GM21529 (cell line): ENCODE measurements around the gene NKAIN1.
"Not testable (repeated sequence)": the region's sequence is repeated elsewhere in the genome, so short reads cannot be mapped to it uniquely, and the experiment has no call there.

Source experiments
- ATAC-seq: cut with Tn5 transposase; IDR thresholded peaks from one replicate; pipeline ENCODE4 v1.9.1; 2021; ENCODE audit not compliant: unreplicated experiment

NKAIN1 gene

DNA sequence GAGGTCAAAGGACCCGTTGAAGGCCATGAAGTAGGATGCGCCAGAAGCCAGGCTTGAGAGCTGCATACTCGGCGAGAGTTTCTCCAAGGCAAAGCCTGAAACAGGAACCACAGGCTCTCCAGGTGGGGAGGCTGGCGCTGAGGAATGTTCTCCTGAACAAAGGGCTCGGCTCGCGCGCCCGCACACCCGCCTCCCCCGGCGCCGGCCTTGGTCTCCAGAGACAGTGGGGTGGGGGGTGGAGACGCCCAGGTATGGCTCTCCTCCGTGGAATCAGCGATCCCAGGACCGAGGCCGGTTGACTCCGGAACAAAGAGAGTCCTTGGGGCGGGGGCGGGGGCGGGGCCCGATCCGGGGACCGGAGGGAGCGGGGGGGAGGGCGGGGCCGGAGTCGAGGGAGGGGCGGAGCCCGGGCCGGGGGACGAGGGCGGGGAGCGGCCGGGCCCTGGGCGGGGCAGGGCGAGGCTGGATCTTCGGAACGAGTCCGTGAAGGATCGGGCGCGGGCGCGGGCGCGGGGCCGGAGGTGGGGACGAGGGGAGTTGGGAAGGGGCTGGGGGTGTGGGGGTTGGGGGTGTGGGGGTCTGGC, 85.0 kb downstream of the NKAIN1 start:
- ATAC-seq: peak; percentile 26

GRCh38 chr1:31154000-31154631, 85.6 kb downstream of the NKAIN1 start:
- ATAC-seq: no peak

DNA sequence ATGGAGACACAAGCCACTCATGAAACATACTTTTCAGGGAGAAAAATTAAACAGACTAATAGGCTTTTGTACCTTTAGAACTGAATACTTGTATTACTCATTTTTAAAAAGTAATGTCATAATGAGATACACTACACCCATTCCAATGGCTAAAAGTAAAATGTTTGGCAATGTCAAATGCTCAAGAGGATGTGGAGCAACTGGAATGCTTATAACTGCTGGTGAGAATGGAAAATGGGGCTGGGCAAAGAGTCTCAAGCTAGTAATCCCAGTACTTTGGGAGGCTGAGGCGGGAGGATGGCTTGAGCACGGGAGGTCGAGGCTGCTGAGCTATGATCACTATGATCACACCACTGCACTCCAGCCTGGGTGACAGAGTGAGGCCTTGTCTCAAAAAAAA, 86.3 kb downstream of the NKAIN1 start:
- no peak for ATAC-seq

DNA sequence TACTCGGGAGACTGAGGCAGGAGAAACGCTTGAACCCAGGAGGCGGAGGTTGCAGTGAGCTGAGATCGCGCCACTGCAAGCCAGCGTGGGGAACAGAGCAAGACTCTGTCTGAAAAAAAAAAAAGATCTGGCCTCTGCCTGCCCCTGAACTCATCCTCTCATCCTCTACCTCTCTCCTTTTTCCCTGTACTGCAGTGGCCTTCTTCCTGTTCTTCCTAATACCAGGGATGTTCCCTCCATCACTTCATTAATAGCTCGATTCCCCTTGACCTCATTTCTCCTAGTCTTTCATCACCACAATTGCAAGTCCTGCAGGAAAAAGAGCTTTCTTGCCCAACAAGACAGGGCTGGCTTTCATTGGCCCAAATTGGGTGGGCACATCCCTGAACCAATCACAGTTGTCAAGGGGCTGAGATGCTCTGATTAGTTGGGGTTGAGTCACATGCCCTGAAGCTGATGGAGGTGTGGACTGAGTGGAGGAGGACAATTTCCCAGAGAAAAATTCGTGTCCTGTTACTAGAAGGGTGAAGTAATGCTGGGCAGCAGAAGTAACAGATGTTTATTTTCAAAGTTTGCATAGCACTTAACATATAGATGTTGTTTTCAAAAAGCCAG, 87.4 kb downstream of the NKAIN1 start:
- ATAC-seq: no peak

DNA sequence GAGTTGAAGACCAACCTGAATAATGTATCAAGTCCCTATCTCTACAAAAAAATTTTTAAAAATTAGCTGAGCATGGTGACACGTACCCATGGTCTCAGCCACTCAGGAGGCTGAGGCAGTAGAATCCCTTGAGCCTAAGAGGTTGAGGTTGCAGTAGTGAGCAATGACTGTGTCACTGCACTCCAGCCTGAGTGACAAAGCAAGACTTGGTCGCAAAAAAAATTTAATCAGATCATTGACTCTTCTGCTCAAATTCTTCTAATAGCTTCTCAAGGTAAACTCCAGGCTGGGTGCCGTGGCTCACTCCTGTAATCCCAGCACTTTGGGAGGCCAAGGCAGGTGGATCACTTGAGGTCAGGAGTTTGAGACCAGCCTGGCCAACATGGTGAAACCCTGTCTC, 88.3 kb downstream of the NKAIN1 start:
- no peak for ATAC-seq

DNA sequence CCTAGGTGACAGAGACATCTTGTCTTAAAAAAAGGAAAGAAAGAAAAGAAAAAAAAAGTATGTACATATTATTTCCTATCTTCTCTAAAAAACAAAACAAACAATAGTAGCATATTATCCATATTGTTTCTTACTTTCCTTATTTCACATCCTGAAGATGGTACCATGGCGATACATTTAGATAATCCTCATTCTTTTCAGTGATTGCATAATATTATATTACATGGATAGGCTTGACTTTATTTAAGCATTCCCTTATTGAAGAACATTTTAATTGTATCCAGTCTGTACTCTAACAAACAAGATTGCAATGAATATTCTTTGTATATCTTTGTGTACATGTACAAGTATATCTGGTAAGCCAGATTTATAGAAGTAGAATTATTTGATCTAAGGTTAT, 91.3 kb downstream of the NKAIN1 start:
- ATAC-seq: no peak

GRCh38 chr1:31145648-31146047, 94.0 kb downstream of the NKAIN1 start:
- ATAC-seq: no peak

- ATAC-seq: no peak
Measured at GRCh38 chr1:31144442-31144841, 95.2 kb downstream of the NKAIN1 start.

GRCh38 chr1:31143455-31143854, 96.2 kb downstream of the NKAIN1 start:
- no peak for ATAC-seq

DNA sequence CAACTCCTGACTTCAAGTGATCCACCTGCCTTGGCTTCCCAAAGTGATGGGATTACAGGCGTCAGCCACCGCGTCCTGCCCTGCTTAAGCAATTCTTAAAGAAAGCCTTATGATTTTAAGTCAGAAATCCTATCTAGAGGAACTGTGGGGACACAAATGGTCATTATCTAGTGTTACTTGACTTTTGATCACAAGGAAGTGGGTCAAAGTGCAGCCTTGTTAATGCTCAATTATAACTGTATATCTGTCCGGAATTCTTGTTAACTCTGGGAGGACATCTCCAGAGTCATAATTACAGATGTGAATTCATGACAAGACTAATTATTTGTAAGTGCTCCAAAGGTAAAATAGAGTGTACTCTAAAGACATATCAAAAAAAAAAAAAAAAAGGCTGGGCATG, 97.3 kb downstream of the NKAIN1 start:
- no peak for ATAC-seq

GRCh38 chr1:31140299-31140698, 99.4 kb downstream of the NKAIN1 start:
- no peak for ATAC-seq

DNA sequence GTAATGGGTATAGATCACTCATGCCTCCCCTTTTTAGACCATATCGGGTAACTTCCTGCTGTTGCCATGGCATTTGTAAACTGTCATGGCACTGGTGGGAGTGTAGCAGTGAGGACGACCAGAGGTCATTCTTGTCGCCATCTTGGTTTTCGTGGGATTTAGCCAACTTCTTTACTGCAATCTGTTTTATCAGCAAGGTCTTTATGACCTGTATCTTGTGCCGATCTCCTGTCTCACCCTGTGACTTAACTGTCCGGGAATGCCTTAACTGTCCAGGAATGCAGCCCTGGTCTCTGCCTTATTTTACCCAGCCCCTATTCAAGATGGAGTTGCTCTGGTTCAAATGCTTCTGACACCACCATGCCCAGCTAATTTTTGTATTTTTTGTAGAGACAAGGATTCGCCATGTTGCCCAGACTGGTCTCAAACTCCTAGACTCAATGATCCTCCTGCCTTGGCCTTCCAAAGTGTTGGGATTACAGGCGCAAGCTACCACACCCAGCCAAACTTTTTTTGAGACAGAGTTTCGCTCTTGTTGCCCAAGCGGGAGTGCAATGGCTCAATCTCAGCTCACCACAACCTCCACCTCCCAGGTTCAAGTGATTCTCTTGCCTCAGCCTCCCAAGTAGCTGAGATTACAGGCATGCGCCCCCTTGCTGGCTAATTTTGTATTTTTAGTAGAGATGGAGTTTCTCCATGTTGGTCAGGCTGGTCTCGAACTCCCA, 100.7 kb downstream of the NKAIN1 start:
- not testable (repeated sequence) for ATAC-seq

DNA sequence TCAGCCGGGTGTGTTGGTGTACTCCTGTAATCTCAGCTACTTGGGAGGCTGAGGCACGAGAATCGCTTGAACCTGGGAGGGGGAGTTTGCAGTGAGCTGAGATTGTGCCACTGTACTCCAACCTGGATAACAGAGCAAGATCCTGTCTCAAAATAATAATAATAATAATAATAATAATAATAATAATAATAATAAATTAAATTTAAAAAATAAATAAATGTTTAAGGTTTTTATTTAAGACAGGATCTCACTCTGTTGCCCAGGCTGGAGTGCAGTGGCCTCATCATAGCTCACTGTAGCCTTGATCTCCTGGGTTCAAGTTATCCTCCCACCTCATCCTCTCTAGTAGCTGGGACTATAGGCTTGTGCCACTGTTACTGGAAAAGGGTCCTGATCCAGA, 101.8 kb downstream of the NKAIN1 start:
- ATAC-seq: not testable (repeated sequence)

DNA sequence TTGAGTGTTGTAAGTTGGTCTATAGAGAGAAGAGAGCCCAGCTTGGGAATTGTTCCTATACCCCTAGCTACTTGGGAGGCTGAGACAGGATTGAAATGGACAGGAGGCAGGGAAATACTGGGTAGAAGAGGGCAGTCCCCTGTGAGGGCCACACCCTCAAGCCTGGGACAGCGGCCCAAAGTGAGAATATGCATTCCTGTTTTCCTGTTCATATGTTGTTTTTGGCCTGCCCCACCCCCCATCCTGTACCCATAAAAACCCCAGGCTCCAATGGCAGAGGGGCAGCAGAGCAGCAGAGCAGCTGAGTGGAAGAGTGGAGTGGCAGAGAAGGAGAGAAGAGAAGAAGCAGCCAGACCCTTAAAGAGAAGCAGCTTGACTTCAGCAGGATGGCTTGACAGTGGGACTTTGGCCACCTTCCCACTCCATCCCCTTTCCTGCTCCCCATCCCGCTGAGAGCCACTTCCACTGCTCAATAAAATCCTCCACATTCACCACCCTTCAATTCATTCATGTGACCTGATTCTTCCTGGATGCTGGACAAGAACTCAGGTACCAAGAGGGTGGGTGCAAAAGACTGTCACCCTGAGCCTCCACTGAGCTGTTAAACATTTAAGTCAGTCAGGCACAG, 103.6 kb downstream of the NKAIN1 start:
- no peak for ATAC-seq

DNA sequence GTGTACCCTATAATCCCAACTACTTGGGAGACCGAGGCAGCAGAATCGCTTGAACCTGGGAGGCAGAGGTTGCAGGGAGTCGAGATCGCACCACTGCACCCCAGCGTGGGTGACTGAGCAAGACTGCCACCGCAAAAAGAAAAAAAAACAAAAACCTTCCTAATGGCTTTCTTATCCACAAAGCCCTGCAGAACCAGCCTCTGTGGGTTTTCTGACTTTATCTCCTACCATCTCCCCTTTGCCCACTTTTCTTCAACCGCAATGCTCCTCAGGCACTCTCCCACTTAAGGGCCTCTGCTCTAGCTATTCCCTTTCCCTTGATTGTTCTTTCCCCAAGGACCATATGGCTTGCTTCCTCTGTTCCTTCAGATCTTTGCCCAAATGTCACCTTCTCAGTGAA, 106.3 kb downstream of the NKAIN1 start:
- no peak for ATAC-seq
